NCI-H2171 treated with DMSO at 0.1 percent for 48 hours (cell line): ENCODE data around the gene CPT1C.
"Not testable (repeated sequence)": the region's sequence is repeated elsewhere in the genome, so short reads cannot be mapped to it uniquely, and the experiment has no call there.

Source experiments
- DNase-seq: peaks from one replicate; lab custom pipeline; 2025; lab: John Stamatoyannopoulos, UW

Gene CPT1C

DNA sequence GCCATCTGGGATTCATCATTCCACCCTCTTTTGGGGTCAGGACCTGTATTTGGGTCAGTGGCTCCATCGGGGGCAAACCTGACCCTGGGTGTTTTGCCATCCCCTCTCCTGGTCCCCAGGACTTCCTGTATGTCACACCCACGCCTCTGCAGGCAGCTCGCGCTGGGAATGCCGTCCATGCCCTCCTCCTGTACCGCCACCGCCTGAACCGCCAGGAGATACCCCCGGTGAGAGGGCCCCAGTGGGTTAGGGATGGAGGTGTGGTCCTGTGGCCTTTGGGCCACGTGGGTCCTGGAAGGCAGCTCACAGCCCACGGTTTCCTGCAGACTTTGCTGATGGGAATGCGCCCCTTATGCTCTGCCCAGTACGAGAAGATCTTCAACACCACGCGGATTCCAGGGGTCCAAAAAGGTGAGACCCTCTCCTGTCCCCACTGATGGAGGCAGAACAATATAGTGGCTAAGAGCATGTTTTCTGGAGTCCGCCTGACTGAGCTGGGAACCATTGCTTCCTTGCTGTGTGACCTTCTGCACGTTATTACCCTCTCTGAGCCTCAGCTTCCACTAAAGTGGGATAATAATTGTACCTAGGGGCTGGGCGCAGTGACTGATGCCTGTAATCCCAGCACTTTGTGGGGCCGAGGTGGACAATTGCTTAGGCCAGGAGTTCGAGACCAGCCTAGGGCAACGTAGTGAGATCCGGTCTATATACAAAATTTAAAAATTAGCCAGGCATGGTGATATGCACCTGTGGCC is 14.1 kb downstream of the CPT1C start:
- no peak for DNase-seq

DNA sequence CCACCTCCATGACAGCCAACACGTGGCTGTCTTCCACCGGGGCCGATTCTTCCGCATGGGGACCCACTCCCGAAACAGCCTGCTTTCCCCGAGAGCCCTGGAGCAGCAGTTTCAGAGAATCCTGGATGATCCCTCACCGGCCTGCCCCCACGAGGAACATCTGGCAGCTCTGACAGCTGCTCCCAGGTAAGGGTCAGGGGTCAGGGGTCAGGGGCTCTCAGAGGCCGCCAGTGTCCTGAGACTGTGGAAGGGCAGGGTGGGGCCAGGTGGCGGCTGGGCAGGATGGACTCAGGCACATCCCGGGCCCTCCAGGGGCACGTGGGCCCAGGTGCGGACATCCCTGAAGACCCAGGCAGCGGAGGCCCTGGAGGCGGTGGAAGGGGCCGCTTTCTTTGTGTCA is 15.0 kb downstream of the CPT1C start:
- no peak for DNase-seq

DNA sequence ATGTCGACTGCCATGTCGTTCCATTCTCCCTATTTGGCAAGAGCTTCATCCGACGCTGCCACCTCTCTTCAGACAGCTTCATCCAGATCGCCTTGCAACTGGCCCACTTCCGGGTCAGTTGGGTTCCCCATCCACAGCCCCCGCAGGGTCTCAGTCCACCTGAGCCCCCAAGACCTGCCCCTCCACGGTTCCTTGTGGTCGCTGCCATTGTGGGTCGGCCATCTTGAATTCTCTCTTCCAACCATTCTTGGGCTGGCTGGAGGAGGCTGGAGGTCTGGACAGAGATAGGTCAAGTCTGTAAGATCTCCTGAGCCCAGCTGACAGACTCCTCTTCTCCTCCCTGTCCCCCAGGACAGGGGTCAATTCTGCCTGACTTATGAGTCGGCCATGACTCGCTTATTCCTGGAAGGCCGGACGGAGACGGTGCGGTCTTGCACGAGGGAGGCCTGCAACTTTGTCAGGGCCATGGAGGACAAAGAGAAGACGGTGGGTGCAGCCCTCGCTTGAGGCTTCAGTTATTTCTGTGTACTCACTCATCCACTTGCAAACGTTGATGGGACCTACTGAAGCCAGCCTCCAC is 19.5 kb downstream of the CPT1C start:
- DNase-seq, result no peak

DNA sequence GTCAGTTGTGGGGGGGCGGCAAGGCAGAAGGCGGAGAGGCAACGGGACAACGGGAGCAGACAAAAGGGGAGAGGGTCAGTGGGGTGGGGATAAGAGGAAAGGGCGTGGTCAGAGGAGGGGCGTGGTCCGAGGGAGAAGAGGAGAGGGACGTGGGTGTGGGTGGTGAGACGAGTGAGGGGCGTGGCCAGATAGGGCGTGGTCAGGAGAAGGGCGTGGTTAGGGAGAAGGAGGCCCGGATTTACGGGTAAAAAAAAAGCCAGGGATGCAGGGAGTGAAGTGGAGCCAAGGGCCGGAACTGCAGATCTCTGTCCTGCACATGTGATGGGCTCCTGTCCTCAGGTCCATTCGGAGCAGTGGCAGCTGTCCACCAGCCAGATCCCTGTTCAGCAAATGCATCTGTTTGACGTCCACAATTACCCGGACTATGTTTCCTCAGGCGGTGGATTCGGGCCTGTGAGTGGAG is 21.5 kb downstream of the CPT1C start:
- no peak for DNase-seq

DNA sequence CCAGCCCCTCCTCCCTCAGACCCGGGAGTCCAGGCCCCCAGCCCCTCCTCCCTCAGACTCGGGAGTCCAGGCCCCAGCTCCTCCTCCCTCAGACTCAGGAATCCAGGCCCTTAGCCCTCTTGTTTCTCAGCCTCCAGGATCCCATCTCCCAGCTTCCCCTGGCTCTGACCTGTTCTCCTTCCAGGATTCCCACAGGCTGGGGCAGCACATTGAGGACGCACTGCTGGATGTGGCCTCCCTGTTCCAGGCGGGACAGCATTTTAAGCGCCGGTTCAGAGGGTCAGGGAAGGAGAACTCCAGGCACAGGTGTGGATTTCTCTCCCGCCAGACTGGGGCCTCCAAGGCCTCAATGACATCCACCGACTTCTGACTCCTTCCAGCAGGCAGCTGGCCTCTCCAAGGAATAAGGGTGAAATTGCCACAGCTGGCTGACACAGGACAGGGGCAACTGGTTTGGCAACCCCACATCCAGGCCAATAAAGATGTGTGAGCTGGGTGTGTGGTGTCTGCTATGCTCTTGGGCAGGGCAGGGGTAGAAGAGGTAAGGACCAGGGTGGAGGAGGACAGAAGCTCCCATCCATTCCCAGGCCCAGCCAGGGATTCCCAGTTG is 22.4 kb downstream of the CPT1C start:
- DNase-seq, result no peak

DNA sequence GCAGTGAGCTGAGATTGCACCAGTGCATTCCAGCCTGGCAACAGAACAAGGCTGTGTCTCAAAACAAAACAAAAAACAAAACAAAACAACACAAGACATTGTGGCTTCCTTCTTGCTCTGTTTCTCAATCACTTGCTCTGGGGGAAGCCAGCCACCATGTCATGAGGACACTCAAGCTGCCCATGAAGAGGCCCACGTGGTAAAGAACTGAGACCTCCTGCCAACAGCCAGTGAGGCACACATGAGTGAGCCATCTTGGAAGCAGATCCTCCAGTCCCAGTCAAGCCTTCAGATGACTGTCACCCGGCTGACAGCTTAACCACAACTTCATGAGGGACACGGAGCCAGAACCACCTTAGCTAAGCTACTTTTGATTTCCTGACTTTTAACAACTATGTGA is 25.2 kb downstream of the CPT1C start:
- DNase-seq, result no peak

DNA sequence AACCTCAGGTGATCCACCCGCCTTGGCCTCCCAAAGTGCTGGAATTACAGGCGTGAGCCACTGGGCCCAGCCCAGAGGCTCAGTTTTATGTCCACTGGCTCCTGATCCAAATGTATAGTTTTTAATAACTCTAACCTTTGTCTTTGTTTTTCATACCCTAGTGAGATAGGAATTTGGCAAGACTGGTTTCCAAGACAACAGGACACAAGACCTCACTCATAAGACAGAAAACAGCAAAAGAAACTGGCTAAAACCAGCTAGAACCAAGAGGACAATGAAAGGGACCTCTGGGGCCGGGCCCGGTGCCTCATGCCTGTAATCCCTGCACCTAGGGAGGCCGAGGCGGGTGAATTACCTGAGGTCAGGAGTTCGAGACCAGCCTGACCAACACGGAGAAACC is 27.6 kb downstream of the CPT1C start:
- no peak for DNase-seq

DNA sequence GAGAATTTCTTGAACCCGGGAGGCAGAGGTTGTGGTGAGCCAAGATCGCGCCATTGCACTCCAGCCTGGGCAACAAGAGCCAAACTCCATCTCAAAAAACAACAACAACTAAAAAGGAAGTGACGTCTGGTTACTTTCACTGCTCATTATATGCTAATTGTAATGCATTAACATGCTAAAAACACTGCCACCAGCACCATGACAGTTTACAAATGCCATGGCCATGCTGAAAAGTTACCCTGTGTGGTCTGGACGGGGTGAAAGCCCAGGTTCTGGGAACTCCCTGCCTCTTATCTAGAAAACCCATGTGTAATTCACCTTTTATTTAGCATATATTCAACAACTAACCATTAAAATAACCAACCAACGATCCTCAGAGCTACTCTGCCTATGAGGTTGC is 28.1 kb downstream of the CPT1C start:
- no peak for DNase-seq

DNA sequence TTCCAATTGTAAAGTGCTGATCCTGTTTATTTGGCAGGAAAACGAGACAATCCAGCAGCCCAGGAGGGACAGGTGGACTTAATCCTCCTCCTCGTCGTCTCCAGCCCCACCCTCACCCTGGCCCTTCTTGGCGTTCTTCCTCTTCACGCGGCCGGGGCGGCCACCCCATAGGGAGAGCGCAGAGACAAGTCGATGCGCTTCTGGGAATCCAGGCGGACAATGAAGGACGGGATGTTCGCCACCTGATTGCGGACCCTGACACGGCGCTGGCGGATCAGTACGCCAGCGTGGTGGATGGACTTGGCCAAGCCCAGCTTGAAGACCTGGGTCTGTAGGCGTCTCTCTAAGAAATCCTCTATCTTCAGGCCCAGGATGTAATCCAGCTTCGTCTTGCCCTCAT is 28.5 kb downstream of the CPT1C start:
- DNase-seq, result not testable (repeated sequence)

DNA sequence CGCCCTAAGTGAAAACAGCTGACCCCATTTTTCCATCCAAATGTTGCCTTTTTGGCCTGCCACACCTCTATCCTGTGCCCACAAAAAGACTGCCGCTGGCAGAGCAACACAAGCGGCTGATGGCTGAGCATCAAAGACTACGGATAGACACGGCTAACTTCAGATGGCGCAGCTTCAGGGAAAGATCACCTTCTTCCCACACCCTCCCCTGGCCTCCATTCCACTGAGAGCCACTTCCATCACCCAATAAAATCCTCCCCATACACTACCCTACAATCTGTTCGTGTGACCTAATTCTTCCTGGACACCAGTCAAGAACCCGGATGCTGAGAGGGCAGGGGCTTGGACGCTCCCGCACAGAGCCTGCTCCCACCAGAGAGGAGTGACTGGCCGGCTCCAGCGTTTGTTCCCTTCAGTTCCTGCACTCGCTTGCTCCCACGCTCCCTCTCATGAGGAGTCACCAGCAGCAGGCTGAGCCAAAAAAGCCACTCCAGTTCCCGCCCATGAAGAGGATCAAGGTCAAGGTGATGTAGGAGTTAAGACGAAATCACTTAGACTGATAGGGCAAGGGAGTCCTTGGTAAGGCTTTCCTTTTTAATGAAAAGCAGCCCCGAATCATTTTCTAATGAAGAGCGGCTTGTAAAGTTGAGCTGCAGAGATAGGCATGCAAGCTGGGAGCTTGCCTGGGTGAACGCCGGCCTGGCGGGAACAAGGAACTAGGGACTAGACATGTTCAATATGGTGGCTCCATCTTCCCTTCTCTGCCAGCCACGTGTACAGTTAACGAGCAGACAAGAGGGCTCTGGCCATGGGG is 36.5 kb downstream of the CPT1C start:
- DNase-seq, result no peak

DNA sequence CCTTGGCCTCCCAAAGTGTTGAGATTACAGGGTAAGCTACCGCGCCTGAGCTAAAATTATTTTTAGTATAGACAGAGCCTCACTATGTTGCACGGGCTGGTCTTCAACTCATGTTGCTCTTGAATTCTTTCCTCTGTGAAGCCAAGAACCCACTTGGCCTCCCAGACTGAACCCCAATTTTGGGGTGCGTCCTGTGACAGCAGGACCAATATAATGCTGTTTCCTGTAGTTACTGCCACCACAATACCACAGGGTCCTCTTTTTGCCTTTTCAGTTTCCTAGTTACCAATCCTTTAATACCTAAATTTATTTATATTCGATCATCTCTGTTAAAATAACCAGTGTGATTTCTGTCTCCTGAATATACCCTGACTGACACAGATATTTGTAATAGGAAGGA is 39.2 kb downstream of the CPT1C start:
- no peak for DNase-seq

DNA sequence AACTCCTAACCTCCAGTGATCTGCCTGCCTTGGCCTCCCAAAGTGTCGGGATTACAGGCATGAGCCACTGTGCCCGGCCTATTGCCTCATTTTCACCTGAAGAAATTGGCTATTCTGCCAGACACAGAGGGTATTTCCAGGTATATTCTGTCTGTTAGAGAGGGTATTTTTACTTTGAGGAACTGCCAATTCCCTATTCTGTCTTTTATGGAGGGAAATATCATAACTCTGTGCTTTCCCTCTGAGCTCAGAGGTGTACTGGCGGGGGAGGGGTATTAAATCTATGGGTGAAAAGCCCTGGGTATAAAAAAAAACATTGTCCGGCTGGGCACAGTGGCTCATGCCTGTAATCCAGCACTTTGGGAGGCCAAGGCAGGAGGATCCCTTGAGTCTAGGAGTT is 47.4 kb downstream of the CPT1C start:
- DNase-seq, result no peak

DNA sequence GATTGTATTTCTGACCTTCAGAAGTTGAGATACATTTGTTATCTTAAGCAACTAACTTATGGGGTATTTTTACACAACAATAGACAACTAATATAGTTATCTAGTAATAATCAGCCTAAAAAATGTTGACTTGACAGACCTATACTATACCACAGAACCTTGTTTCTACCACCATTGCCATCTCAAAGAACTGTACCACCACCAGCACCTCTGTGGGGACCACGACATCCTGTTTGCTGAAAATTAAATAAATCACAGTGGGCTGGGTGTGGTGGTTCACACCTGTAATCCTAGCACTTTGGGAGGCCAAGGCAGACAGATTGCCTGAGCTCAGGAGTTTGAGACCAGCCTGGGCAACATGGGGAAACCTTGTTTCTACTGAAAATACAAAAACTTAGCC is 48.2 kb downstream of the CPT1C start:
- DNase-seq, result no peak

DNA sequence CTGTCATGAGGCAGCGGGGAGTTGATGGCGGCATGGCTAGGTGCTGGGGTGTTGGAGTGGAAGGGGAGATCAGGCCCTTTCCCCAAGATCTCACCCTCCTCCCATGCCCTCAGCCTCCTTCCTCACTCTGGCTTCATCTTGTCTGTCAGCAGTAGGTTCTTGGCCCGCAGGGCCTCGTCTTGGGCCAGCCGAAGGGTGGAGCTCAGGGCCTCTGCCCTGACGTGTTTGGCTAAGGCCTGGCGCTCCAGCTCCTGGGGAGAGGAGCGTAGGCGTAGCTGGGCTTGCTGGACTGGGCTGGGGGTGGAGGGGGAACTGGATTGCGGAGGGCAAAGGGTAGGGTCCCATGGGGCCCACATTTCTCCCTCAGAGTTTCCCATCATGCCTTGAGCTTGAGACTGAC is 49.0 kb downstream of the CPT1C start:
- DNase-seq, result no peak

DNA sequence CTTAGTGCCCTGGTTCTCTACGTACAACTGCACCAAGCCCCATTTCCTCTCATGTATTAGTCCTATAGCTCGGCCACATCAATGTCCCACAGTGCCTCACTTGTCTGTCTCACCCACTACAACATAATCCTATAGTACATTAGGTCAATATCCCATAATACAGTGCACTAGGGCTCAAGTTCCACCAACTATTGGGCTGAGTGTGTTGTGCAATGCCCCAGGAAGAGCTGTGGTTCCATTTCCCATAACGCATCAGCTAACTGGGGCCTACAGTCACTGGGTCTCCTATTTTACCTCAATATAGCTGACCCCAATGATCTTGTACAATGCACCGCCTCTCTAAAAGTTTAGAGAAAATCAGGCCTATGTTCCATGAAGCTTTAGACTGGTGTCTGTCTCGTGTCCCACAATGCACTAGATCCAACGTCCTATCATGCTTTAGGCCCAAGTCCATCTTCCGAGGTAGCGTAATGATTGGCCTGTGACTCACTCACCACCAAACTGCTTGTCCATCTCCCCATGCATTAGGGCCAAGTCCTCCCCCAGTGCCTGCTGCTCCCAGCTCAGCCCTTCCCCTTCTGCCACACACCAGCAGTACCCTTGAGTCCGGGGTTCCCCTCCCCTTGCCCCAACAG is 50.4 kb downstream of the CPT1C start:
- no peak for DNase-seq

DNA sequence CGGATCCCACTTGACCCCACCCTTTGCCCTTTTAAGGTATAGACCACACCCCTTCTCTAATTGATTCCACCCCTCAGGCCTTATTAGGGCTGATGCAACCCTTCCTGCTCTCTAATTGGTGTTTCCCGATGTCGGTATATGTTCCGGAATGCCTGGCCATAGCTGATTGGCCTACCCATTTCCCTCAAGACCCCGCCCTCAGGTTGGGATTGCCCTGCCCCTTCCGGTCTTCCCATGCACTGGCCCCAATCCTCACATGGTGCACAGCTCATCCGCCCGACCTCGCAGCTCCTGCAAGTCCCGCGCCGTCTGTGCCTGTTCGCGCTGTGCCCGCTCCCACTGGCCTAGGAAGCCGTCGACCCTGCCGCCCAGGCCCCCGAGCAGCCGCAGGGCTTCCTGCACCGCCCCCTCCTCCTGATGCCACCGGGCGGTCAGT is 54.0 kb downstream of the CPT1C start:
- no peak for DNase-seq

DNA sequence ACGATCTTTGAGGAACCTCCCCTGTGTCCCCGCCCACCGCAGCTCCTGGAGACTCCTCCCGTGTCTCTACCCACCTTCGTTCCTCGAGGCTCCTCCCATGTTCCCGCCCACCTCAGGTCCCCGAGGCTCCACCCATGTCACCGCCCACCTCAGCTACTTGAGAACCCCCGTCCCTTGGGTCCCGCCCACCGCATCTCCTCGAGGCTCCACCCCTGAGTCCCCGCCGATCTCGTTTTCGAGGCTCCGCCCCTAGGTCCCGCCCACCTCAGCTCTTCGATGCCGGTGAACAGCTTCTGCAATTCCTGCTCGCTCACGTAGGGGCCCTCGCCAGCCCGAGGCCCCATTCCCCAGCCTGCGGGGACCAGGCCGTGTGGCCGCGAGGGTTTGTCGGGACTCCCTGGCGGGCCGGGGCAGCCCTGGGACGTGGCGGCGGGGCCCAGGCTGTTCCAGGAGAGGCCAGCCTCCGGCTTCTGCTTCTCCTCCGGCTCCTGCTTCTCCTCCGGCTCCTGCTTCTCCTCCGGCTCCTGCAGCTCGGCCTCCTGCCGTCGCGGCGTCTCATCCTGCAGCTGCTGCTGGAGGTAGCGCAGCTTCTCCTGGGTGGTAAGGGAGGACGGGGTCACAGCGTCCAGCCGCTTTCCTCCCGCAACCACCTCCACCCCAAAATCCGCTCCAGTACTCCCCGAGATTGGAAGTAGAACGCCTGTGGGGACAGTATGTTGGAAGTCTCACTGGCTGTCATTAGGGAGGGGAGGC is 55.5 kb downstream of the CPT1C start:
- no peak for DNase-seq

DNA sequence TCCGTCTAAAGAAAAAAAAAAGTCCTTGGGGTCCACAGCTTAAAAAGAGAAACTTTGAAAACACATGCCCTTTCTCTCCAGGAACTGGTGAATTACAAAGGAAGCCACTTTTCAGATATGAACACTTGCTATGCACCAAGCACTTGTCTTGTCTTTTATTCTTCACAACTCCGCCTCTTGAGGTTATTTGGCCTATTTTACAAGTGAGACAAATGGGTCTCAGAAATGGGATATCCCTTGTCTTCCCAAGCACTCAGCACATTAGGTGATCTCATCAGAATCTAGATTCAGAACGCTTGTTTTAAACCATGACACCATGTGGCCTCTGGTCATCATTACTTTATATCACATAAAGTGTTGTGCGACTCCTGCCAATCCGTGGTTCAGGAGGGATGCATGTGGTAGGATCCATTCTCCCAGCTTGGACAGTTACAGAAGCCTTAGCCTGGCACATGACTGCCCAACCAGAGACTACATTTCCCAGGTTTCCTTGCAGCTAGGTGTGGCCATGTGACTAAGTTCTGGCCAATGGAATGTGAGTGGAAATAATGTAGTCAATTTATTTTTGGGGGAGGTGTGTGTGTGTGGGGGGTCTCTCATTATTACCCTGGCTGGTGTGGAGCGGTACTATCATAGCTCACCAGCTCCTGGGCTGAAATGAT is 58.3 kb downstream of the CPT1C start:
- no peak for DNase-seq

DNA sequence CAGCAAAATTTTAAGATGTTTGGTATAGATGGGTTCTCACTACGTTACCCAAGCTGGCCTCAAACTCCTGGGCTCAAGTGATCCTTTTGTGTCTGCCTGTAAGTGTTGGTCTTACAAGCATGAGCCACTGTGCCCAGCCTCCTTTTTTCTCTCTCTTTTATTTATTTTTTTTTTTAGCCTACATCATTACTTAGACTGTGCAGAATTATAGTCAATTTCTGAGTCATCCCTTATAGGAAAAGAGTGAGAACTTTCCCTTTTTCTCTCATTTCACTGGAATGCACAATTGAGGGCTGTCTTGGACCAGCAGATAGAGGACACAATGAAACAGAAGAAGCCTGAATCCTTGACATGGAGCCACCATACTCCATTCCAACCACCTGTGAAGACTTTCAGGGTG is 58.9 kb downstream of the CPT1C start:
- no peak for DNase-seq

DNA sequence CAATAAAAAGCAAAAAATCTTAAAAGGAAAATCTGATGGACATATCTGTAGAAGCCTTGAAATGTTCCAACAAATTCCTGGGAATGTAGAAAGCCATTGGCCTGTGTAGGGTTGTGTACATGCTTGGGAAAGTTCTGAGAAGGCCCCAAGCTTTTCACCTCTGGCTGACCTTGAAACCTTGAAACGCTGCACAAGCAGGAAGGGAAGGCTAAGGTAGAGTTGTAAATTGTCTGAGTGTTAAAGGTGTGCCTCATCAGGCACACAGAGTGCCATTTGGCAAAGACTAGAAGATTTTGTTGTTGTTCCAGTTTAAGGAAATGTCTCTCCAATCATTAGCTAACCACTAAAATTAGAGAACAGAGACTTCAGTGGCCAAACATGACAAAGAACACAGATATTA is 61.8 kb downstream of the CPT1C start:
- no peak for DNase-seq

DNA sequence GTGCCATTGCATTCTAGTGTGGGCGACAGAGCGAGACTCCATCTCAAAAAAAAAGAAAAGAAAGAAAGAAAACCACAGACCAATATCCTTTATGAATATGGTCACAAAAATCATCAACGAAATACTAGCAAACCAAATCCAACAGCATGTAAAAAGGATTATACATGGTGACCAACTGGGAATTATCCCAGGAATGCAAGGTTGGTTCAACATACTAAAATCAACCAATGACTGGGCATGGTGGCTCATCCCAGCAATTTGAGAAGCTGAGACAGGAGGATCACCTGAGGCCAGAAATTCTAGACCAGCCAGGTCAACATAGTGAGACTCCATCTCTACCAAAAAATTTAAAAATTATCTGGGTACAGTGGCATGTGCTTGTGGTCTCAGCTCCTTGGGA is 65.0 kb downstream of the CPT1C start:
- DNase-seq, result no peak
